Activated gamma-delta T cell treated with anti-CD3 and anti-CD28 coated beads, Interleukin-2, amount 50 U/mL, for 16 hours (primary cell): ENCODE measurements around the gene PLEKHN1.

Source experiments
- DNase-seq: peaks from one replicate; pipeline ENCODE4 v3.0.0-alpha.2; 2020; ENCODE audit warnings: low read depth

The PLEKHN1 gene

DNA sequence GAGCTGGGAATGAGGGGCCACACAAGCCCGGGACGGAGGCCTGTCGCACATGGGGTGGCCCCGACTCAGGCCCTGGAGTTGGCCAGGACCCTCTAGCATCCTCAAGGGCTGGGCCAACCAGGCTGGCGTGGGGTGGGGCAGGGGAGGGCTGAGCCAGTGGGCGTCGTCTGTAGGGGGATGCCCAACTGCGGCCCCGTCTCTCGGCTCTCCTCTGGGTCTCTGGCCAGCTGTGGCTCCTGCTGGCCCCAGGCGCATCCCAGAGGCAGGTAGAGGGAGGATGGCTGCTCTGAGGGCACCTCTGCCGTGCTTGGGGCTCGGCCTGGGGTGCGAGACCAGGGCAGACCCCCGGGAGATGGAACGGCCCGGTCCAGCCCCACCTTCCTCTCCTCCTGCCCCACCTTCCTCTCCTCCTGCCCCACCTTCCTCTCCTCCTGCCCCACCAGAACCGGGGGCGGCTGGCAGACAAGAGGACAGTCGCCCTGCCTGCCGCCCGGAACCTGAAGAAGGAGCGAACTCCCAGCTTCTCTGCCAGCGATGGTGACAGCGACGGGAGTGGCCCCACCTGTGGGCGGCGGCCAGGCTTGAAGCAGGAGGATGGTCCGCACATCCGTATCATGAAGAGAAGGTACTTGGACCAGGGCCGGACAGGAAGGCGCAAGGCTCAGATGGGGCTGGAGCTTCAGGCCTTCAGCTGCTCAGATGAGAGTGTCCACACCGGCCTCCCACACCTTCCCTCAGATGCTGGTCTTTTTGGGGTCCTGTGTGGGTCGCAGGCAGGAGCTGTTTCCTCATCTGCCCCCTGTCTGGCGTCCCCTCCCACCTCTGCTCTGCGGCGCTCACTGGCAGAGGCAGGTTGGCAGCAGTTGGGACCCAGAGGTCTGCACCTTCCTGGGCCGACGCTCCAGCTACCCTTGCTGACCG lies 36.3 kb upstream of the PLEKHN1 start:
- no peak for DNase-seq

GRCh38 chr1:930633-931138 lies 35.6 kb upstream of the PLEKHN1 start:
- DNase-seq, result no peak

DNA sequence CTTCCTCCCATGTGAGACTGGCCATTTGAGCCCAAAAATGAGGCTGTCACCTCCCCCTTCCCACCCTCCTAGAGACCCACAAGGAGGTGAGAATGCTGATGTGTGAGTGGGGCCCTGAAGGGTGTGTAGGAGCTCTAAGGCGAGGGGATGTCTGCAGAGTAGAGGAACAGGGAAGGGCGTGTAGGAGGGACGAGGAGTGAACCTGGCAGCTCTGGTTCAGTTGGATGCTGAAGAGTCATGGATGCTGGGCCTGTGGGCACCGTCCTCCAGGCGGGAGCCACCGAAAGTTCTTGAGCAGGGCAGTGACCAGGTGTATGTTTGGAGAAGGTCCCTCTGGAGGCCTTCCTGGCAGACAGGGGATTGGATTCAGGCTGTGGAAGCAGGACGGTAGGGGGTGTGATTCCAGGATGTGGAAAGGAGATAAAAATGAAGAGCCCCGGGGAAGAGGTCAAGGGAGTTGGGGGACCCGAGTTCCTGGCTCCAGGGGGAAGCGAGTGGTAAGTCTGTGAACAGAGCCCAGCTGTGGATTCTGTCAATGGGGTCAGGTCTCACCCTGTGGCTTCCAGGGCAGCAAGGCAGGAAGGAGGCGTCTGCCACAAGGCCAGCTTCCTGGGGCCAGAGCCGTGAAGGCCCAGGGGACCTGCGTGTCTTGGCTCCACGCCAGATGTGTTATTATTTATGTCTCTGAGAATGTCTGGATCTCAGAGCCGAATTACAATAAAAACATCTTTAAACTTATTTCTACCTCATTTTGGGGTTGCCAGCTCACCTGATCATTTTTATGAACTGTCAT lies 34.7 kb upstream of the PLEKHN1 start:
- DNase-seq, result no peak

DNA sequence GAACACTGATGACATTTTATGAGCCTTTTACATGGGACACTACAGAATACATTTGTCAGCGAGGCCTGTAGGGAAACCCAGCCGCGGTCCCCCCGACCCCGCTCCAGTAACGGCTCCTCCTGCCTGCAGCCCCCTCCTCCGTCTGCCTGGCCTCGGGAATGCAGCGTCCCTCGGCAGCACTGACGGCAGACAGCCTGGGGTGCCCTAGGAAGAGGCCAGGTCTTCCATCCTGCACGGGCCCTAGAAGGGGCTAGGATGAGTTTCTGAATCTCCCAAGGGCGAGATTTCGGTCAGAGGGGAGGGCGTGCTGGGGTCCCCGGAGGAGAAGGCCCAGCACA lies 34.1 kb upstream of the PLEKHN1 start:
- DNase-seq, result no peak

GRCh38 chr1:932776-933602 lies 33.3 kb upstream of the PLEKHN1 start:
- no peak for DNase-seq

DNA sequence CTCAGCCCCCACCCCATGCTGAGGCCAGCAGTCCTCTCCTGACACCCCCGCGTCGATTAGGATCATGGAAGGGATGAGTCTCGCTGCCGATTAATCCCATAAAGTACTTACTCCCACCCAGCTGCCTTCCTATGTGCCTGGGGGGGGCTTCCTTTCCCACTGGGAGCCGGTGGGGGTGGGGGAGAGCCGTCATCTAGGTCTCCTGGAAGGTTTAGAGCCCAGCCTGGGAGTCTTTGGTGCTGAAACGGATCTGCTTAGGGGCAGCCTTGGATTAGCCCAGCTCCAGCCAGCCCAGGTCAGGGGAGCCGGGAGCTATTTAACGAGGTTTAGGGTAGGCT lies 32.7 kb upstream of the PLEKHN1 start:
- DNase-seq, result no peak

DNA sequence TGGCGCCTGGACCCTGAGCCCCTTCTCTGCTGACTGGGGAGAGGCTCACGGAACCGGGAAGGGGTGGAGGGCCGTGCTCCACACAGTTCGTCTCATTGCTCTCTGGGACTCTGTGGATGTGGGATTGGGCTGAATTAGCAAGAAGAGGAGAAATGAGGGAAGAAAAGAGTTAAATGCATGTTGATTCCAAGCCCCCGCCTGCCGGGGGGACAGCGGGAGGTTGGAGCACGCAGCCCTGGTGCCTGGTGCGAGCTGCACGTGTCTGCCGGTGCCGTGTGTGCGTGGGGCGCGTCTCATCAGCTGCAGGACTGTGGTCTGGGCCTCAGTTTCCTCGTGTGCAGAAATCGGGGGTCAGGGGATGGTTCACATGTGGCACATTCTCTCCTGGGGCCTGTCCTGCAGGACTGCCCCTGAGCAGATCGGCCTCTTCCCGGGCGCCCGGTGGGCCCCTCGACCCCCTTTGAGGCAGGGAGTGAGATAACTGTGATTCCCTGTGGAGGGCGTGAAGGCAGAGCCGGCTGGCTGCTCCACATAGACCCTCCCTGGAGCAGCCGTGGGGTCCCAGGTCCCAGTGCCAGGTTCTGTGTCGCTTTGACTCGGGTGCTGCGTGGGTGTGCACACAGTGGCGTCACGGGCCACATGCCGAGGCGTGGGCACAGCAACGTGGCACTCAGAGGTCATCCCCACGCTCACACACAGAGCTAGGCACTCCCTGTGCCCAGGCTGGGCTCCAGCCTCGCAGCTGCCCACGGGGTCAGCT lies 31.1 kb upstream of the PLEKHN1 start:
- no peak for DNase-seq

DNA sequence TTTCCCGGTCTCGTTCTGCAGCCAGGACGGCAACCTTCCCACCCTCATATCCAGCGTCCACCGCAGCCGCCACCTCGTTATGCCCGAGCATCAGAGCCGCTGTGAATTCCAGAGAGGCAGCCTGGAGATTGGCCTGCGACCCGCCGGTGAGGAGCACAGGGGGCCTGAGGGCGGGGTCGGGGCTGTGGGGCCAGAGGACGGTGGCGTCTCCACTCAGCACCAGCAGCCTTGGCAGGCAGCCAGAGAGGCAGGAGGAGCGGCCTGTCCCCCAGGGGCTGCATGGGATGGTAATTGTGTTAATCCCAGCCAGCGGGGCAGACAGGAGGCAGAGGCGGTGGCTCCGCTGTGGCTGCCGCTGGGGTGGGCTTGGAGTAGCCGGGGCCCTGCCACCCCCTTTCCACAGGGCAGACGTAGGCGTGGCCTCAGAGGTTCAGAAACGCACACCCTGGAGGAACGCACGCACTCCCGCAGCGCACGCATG lies 30.5 kb upstream of the PLEKHN1 start:
- DNase-seq, result no peak

DNA sequence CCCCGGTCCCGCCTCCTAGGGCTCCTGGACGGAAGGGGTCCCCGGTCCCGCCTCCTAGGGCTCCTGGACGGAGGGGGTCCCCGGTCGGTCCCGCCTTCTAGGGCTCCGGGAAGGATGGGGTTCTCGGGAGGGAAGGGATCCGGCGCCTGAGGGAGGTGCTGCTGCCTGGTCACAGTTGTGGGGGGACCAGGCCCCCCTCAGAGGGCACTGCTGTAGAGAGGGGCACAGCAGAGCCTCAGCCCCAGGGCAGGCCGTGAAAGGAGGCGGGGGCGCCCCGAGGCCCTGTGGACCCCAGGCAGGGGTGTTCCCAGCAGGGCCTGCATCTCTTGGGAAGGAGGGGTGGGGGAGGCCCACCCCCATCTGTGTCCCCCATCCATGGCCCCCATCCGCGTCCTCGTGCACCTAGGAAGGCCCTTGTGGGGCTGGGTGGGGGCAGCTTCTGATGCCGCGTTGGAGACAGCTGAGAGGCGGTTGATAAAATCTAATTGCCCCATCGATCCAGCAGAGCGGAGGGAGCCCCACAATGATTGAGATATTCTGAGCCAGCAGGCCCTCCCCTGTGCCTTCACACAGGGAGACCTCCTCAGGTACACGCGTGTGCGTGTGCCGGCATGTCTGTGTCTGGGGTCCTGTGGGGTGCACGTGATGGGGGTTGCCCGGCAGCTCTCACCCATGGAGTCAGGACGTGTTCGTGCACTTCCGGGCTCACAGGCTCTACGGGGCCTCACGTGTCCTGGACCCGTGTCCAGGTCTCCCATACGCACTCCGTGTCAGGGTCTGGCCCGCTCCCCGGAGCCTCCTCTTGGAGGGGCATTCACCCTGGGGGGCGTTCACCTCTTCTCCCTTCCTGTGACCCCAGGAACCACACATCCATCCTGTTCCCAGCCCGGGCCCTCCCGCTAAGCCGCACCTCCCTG lies 29.7 kb upstream of the PLEKHN1 start:
- DNase-seq, result no peak

DNA sequence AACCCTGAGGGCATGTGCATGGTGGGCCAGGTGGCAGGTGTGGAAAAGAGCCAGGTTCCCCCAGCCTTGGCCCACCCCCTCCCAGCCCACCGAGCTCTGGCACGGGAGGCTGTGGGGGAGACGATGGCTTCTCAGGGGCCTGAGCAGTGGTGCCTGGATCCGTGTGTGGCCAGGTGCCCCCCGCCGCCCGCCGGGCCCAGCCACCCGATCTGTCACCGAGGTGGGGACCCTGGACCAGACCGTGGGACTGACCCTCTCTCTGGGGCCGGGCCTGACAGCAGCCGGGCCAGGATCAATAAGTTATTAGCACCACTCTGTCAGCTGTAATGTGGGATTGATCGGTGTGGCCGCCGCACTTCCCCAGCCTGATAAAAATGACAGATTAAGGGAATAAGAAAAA lies 28.8 kb upstream of the PLEKHN1 start:
- DNase-seq, result no peak

GRCh38 chr1:938088-938683 lies 28.1 kb upstream of the PLEKHN1 start:
- no peak for DNase-seq

DNA sequence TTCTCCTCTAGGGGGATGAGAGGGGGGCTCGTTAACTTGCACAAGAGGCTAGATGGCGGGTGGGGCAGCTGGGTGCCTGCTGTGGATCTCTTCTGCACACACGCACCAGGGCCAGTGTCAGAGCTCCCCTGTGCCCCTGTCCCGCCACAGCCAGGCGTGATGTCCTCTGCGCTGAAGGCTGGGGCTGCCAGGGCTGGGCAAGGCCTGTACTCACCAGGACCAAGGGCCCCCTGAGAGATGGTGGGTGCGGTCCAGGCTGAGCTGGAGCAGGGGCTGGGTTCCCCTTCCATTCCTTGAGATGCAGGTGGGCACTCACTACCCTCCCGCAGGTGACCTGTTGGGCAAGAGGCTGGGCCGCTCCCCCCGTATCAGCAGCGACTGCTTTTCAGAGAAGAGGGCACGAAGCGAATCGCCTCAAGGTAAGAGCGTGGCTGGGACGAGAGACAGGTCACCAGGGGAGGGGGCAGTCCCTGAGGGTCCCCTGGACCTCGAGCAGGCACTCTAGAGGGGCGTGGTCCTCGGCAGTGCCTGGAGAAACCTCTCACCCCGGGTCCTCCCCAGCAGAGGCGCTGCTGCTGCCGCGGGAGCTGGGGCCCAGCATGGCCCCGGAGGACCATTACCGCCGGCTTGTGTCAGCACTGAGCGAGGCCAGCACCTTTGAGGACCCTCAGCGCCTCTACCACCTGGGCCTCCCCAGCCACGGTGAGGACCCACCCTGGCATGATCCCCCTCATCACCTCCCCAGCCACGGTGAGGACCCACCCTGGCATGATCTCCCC lies 27.4 kb upstream of the PLEKHN1 start:
- no peak for DNase-seq

- DNase-seq, result no peak
Observed at GRCh38 chr1:939511-940106, 26.7 kb upstream of the PLEKHN1 start.

DNA sequence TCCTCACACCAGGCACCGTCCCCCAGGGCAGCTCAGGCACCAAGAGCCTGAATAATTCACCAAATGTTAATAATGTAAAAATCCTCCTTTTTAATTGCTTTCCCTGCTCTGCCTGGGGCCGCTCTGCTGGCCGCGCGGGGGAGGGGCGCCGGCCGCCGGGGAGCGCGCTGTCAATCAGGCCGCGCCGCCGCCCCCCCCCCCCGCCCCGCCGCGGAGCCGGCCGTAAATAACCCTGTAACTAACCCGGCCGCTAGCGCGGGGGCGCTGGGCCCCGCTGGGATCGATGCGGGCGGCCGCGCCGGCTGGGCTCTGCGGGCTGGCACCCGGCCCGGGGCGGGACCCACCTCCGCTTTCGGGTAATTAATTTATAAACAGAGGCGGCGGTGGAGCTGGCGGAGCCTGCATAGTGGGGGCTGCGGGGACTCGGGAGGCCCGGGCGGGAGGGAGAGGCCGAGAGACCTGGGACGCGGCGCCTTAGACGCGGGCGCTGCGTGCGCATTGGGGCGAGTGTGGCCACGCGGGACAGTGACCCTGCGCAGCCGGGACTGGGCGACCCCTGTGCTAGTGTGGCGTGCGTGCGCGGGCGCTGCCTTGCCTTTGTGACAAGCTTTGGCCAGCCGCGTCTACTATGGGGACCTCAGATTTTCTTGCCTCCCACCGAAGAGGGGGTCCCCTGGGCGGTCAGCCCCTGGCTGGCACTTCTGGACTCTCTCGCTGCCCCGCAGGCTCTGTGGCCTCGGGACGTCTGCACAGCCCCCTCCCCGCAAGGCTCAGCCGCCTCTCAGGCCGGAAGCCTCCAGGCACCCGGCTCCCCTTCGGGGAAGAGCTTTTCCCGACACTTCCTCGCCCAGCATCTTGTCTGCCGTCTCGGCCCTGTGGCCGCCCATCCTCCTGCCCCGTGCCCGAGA lies 25.9 kb upstream of the PLEKHN1 start:
- DNase-seq, result no peak

DNA sequence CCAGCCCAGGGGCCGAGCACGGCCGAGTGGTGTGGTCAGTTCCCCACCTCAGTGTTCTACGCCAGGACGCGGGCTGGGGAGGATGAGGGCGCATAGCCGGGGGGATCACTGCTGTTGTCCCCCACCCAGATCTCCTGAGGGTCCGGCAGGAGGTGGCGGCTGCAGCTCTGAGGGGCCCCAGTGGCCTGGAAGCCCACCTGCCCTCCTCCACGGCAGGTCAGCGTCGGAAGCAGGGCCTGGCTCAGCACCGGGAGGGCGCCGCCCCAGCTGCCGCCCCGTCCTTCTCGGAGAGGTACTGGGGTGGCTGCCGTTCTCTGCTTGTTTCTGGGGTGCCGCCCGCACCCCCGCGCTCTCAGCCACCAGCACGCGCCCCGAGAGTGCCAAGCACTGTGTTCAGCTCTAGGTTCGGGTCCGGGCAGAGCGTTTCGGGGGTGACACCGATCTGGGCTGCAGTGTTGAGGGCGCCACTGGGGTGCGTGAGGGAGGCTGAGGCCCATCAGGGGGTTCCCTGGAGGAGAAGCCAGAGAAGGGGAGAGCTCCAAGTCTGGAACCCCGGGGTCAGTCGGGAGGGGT lies 25.2 kb upstream of the PLEKHN1 start:
- no peak for DNase-seq

GRCh38 chr1:941588-942383 lies 24.5 kb upstream of the PLEKHN1 start:
- no peak for DNase-seq
